ENCODE data around the gene WDR35.

- TF ChIP-seq CTCF (IDR thresholded peaks at IDR 0.05; ENCODE audit: borderline replicate concordance, extremely low read depth, low read length, poor library complexity, severe bottlenecking) (no peak), EZH2 (IDR thresholded peaks at IDR 0.05; ENCODE audit: borderline replicate concordance, low read depth, low read length, severe bottlenecking) (no peak)
Observed at GRCh38 chr2:19876751-19877150, 113.2 kb downstream of the WDR35 start.

Measured in DND-41 (cell line).